22Rv1 (cell line): ENCODE data around the gene DMWD.
A peak's percentile ranks its signal among the peaks of the same experiment; 100 is the strongest.

Experiments used
- ZFX ChIP-seq: fragments of 450-650 bp; IDR thresholded peaks from 2 replicates; pipeline ENCODE4 v1.6.1; 2017; ENCODE audit warnings: antibody characterized with exemption, borderline replicate concordance
- TF ChIP-seq, protein P1 (sequence below): fragments of 450-650 bp; IDR thresholded peaks from 2 replicates; pipeline ENCODE4 v1.5.1; 2017; ENCODE audit warnings: mild to moderate bottlenecking

DNA sequence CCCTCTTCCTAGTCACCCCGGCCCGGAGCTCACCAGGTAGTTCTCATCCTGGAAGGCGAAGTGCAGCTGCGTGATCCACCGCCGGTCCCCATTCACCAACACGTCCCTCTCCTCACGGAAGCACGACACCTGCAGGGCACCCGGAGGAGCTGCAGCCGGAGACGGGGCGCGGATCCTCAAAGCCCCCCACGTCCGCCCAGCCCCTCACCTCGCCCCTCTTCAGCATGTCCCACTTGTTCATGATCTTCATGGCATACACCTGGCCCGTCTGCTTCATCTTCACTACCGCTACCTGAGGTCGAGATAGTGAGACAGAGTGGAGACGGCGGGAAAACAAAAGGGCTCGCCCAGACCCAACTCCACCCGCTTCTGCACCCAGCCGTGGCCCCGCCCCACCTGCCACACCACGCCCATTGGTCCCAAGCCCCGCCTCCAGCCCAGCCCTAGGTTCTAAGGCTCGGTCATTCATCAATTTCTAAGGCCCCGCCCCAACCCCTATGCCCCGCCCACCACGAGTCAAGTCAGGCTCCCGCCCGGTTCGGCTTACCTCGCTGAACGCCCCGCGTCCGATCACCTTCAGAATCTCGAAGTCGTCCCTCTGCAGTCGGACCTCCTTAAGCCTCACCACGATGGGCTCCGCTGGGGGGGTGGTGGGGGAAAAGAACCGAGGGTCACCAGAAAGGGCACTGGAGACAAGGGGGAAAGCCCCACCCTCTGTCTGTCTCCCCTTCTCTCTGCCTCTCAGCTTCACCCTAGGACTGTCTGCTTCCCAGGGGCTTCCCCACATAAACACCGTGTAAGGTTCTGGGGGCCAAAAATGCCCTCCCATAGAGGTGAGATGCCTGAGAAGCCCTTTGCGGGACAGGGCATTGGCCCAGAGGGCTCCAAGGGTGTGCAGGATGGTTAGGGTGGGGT, 13.2 kb downstream of the DMWD start:
- TF ChIP-seq, protein P1, sequence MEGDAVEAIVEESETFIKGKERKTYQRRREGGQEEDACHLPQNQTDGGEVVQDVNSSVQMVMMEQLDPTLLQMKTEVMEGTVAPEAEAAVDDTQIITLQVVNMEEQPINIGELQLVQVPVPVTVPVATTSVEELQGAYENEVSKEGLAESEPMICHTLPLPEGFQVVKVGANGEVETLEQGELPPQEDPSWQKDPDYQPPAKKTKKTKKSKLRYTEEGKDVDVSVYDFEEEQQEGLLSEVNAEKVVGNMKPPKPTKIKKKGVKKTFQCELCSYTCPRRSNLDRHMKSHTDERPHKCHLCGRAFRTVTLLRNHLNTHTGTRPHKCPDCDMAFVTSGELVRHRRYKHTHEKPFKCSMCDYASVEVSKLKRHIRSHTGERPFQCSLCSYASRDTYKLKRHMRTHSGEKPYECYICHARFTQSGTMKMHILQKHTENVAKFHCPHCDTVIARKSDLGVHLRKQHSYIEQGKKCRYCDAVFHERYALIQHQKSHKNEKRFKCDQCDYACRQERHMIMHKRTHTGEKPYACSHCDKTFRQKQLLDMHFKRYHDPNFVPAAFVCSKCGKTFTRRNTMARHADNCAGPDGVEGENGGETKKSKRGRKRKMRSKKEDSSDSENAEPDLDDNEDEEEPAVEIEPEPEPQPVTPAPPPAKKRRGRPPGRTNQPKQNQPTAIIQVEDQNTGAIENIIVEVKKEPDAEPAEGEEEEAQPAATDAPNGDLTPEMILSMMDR: peak; percentile 90
- TF ChIP-seq ZFX: no peak
